ENCODE data around the gene DIRAS3.

DNA sequence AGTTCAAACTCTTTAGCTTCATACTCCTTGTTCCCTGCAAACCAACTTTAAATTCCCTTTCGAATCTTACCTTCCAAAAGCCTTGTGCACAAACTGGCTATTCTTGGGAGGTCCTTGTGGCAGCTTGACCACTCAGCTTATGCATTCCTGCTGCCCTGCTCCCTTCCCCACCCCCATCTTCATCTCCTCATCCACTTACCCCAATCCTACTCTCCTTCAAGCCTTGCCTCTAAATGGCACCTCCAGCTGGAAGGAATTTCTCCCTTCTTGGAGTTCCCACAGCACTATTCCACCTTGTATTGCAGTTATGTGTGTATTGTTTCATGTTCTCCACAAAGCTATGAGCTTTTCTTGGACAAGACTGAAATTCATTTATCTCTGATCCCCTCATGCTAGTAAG is 15.3 kb upstream of the DIRAS3 start:
- no peak for TF ChIP-seq CTCF (conservative IDR thresholded peaks at IDR 0.05 in 1 of 2, IDR thresholded peaks at IDR 0.05 in 1 of 2; ENCODE audit: extremely low read depth in 1 of 2, insufficient read depth in 1 of 2, low read depth in 1 of 2, low read length in 2 of 2)
- TF ChIP-seq EZH2 (IDR thresholded peaks at IDR 0.05; ENCODE audit: borderline replicate concordance, low read length): no peak

Data from mammary epithelial cell (primary cell).